ENCODE measurements around the gene CHCHD3.
"Not testable (repeated sequence)": the region's sequence is repeated elsewhere in the genome, so short reads cannot be mapped to it uniquely, and the experiment has no call there.

CHCHD3 gene

DNA sequence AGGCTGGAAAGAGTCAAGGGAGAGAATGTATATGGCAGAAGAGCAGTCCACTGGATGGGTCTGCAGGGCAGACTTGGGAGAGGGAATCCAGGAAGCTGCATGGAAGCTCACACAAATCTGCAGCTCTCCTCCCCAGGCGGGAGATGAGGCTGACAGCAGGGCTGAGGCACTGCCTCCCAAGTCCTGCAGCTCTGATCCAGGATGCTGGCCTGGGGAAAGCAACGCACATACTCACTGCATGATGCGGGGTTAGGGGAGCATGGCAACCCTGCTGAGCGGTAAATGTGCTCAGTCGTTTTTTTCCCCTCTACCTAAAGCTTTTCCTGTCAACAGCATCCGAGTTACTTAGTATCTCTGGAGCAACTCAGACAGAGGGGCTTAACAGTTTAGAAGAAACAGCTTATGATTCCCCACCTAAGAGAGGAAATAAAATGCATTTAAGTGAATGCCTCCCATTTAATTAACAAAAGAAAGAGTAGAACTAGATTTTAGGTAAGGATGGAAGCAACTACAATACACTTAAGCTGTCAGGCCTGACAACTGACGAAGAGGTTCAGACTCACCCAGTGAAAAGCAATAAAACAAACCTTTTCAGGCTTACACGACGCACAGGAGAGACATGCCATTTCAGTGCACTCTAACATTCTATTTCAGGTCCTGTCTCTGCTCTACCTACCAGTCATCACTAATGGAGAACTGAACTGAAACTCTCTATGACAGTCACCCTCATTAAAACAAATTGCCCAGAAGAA is 37.0 kb downstream of the CHCHD3 start:
- no peak for DNase-seq (ENCODE audit: low read depth in 2 of 2)

DNA sequence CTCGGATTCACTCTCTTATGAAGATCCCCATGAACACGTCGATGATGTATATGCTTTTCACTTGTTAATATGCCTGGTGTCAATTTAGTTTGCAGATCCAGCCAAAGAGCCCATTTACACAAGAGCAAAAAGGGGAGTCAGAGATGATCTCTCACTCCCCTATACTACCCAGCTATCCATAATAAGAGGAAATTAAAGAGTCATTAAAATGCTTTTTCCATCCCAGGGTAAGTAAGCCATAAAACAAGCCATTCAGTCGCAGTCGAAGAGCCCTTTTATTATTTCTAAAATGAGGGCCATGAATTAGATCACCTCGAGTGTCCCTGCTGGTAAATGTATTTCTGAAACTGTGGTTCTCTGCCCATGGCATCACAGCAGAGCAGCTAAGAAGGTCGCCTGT is 41.2 kb downstream of the CHCHD3 start:
- no peak for DNase-seq (ENCODE audit: low read depth in 2 of 2)

- DNase-seq (ENCODE audit: low read depth in 2 of 2) = no peak
These were observed 41.7 kb downstream of the CHCHD3 start for GRCh38 chr7:133040178-133040577.

DNA sequence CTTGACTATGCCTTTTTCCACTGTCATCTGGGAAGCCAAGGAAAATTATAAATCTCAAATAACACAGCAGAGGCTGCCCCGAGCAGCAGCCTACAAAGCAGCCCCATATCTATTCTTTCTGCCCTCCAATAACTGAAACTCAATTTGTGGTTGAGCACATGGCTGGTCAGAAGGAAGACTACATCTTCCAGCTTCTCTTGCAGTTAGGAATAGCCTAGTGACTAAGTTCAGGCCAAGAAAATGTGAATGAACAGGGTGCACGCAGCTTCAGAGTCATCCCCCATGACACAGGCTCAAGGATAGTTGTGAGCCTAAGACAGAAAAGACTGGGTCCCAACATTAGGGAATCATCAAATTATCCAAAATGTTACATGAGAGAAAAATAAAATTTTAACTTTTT is 42.3 kb downstream of the CHCHD3 start:
- no peak for DNase-seq (ENCODE audit: low read depth in 2 of 2)

GRCh38 chr7:133036289-133036688 is 45.6 kb downstream of the CHCHD3 start:
- no peak for DNase-seq (ENCODE audit: low read depth in 2 of 2)

GRCh38 chr7:133035240-133035639 is 46.6 kb downstream of the CHCHD3 start:
- not testable (repeated sequence) for DNase-seq (ENCODE audit: low read depth in 2 of 2)

- no peak for DNase-seq (ENCODE audit: low read depth in 2 of 2)
These were observed 51.5 kb downstream of the CHCHD3 start for GRCh38 chr7:133030346-133030745.

DNA sequence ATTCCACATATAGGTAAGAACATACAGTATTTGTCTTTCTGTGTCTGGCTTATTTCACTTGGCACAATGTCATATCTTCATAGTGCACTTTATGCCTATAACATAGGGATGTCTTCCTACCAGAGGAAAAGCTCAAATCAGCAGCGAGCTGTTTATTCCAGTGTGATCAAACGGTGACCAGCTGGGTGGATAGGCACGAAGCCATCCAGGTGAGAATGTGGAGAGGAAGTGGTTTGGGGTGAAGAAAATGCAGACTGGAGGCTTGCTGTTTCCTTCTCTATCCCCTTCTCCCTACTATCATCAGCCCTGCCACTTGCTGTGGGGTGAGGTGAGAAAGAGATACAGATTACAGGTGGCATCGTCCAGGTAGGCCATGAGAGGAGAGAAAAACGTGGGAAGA is 52.4 kb downstream of the CHCHD3 start:
- no peak for DNase-seq (ENCODE audit: low read depth in 2 of 2)

- no peak for DNase-seq (ENCODE audit: low read depth in 2 of 2)
These were observed 54.5 kb downstream of the CHCHD3 start for GRCh38 chr7:133027397-133027796.

DNA sequence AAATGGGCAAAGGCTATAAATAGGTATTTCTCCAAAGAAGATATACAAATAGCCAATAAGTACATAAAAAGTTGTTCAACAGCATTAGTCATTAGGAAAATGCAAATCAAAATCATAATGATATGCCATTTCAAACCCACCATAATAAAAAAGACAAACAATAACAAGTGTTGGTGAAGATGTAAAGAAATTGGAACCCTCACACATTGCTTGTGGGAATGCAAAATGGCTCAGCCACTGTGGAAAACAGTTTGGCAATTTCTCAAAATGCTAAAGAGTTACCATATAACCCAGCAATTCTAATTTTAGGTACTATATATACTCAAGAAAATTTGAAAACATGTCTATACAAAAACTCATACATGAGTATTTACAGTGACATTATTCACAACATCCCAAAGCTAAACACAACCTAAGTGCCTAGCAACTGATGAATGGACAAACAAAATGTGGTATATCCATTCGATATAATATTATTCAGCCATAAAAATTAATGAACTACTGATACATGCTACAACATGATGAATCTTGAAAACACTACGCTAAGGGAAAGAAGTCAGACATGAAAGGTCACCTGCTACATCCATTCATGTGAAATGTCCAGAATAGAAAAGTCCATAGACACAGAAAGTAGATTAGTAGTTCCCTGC is 55.6 kb downstream of the CHCHD3 start:
- DNase-seq (ENCODE audit: low read depth in 2 of 2) = no peak

DNA sequence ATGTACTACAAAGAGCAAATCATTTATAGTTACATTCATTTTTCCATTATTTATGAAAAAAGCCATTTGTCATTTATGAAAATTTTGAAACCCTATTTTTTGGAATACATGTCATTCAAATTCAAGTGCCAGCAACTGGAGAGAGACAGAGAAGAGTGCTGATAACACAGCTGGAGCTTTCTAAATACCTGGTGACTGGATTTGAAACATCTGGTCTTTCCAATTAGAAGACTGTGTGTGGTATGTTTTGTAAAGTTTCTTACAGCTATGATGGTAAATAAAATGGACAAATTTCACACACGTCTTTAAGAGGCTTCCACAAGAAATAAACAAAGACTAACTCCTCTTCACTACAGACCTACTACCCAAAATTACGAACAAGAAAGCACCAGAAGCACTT is 56.8 kb downstream of the CHCHD3 start:
- no peak for DNase-seq (ENCODE audit: low read depth in 2 of 2)

GRCh38 chr7:133024596-133024995 is 57.3 kb downstream of the CHCHD3 start:
- DNase-seq (ENCODE audit: low read depth in 2 of 2) = no peak

DNA sequence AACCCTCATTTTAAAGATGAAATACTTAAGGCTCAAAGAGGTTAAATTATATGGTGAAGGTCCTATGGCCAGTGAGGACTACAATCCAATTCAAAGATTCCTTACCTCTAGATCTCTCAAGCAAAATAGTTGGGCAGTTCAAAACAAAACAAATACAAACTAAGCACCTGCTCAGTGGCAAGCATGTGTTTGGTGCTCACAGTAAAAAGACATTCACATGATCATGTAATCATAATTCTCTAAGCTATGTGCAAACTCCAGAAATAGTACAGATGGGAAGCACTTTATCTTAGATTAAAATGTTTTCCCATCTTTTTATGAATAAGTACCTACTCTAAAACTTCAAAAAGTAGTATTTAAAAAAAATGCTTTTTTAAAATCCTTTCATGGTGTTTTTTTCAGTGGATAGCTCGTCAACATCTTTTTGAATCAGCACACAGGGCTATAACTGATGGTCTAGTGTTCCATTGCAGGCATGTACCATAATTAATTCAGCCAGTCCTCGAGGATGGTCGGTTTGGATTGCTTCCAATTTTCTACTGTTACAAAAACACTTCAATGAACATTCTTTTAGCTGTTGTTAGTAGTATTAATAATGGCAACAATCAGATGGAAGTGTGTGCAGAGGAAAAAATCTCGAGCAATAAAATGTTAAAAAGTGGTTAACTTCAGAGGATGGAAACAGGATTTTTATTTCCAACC is 58.4 kb downstream of the CHCHD3 start:
- DNase-seq (ENCODE audit: low read depth in 2 of 2) = no peak

GRCh38 chr7:133022661-133023060 is 59.2 kb downstream of the CHCHD3 start:
- DNase-seq (ENCODE audit: low read depth in 2 of 2) = no peak

DNA sequence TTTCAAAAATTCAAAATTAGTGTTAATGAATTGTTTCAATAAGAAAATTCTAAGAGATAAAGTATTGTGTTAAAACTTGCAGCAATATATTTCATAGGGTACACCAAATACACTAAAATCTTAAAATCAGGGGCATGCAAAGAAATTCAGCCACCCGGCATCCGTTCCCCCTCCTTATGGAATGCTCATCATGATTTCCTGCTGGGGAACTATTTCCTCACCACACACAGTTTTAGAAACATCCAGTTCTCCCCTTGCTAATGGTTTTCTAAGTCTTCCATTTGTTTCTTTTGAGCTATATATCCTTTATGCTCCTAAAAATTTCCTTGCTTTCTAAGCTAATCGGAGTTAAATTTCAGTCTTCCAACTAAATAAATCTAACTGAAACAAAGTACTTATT is 60.7 kb downstream of the CHCHD3 start:
- no peak for DNase-seq (ENCODE audit: low read depth in 2 of 2)

DNA sequence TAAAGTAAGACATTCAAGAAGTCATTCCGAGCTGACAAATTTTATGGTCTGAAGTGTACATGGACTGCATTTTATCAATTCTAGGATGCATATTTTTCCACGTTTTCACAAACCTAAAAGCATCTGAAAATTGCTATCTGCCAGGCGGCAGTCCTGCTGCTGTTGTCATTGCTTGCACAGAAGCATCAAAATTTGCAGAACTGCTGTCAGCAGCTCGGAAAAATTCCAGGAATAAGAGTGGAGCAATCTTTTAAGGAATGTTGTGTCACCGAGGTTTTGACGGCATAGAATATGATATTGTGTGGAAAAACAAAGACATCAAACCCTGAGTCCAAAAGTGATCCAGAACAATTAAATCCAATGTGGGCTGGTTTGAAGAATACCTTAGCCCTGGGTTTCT is 61.4 kb downstream of the CHCHD3 start:
- DNase-seq (ENCODE audit: low read depth in 2 of 2) = no peak

DNA sequence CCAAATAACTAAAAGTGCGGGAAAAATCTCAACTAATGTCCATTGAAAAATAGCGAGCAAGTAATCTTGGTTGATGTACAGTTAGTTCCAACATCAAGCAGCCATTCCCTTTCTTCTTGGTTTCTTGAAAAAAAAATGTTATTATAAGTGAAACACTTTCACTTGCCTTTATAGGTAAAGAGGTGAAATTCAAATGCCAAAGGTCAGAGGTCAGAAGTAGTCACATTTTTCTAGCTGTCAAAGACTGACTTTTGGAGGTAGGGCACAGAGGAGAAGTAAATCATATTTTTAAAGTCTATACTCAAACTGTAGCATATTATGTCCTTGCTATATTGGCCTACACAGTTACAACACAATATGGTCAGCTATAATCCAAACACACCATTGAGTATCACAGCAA is 62.3 kb downstream of the CHCHD3 start:
- DNase-seq (ENCODE audit: low read depth in 2 of 2) = no peak

GRCh38 chr7:133016604-133017003 is 65.3 kb downstream of the CHCHD3 start:
- DNase-seq (ENCODE audit: low read depth in 2 of 2) = no peak

DNA sequence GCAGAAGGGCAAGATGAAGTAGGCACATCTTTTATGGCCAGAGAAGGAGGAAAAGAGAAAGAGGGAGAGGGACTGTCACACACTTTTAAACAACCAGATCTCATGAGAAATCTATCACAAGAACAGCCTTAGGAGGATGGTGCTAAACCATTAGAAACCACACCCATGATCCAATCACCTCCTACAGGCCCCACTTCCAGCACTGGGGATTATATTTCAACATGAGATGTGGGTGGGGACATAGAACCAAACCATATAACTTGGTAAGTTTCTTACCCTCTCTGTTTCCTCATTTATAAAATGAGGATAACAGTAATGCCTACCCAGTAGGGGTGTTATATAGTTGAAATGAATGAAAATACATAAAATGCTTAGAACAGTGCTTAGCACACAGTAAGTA is 66.0 kb downstream of the CHCHD3 start:
- no peak for DNase-seq (ENCODE audit: low read depth in 2 of 2)

GRCh38 chr7:133011746-133012145 is 70.1 kb downstream of the CHCHD3 start:
- no peak for DNase-seq (ENCODE audit: low read depth in 2 of 2)

- no peak for DNase-seq (ENCODE audit: low read depth in 2 of 2)
These were observed 72.3 kb downstream of the CHCHD3 start for GRCh38 chr7:133009426-133010252.

- no peak for DNase-seq (ENCODE audit: low read depth in 2 of 2)
These were observed 73.9 kb downstream of the CHCHD3 start for GRCh38 chr7:133007961-133008360.
